Left lung (tissue), 10 donors: ENCODE results near the gene BCAS3. TPM values are rescaled to one million over a fixed set of nuclear protein-coding genes. Genes with fewer than 3 reads are reported as not detected.
A peak's percentile ranks its signal among the peaks of the same experiment; 100 is the strongest.

Experiments used
- ATAC-seq: fragments of 200-7000 bp; cut with Tn5 transposase; one replicate; pipeline ENCODE4 v1.9.1; 2020; ENCODE audit warnings: moderate library complexity
- DNase-seq, 4 donors: peaks; one replicate each; pipeline ENCODE4 v3.0.0-alpha.2; 2013 to 2020
- H3K27ac ChIP-seq, 2 donors: fragments of 200-600 bp; sonication (generic) in 1 of 2; one replicate each; pipeline versions ENCODE4 v1.5.0 to v1.8.0; 2020 to 2021
- H3K27me3 ChIP-seq, 2 donors: fragments of 200-600 bp; sonication (generic) in 1 of 2; one replicate each; pipeline versions ENCODE4 v1.5.0 to v1.8.0; 2020 to 2021
- H3K36me3 ChIP-seq, 2 donors: fragments of 200-600 bp; sonication (generic) in 1 of 2; one replicate each; pipeline versions ENCODE4 v1.5.0 to v1.8.0; 2020 to 2021
- H3K4me1 ChIP-seq, 2 donors: fragments of 200-600 bp; one replicate each; pipeline ENCODE4 v1.8.0; 2021
- H3K4me3 ChIP-seq, 2 donors: fragments of 200-600 bp; sonication (generic) in 1 of 2; one replicate each; pipeline versions ENCODE4 v1.5.0 to v1.8.0; 2020 to 2021; ENCODE audit warnings: mild to moderate bottlenecking in 1 of 2
- H3K9me3 ChIP-seq, 2 donors: fragments of 200-600 bp; sonication (generic) in 1 of 2; one replicate each; pipeline versions ENCODE4 v1.5.0 to v1.8.0; 2020 to 2021
- CTCF ChIP-seq, 2 donors: fragments of 200-600 bp; sonication (generic) in 1 of 2; IDR thresholded peaks; one replicate each; pipeline versions ENCODE4 v1.5.0 to v1.8.0; 2021; ENCODE audit warnings: antibody characterized with exemption in 2 of 2
- intact Hi-C, 2 donors: fragments of 100-400 bp; cut with DNase I; formaldehyde crosslinking; loops; one replicate each; pipeline versions ENCODE4 v1.11.2 to v1.14.2; 2022
- polyA plus RNA-seq, 6 donors: library from polyadenylated mRNA; unstranded; fragments of 120-200 nt; gene quantifications; one replicate each; pipeline ENCODE4 v1.2.1, GENCODE V29; 2013; ENCODE audit not compliant: insufficient read length in 6 of 6
- total RNA-seq, 2 donors: library from RNA; stranded (reverse); fragmentation: NEBNext Ultra II Directional; extraction: Animal tissue kit (Norgen Biotek cat#: 25700); gene quantifications; one replicate each; pipeline ENCODE4 v1.2.1, GENCODE V29; 2021
- donor health status: DM: no; HTN: yes; CAD: no.
- donor health status: DM: no; HTN: no; CAD: no.

BCAS3 gene
- total and polyA plus RNA-seq, 8 donors = 21.2 to 29.6 (median 28.0) TPM

- Histone ChIP-seq H3K4me1 (peaks cover 7 to 25% of the 10 kb centered on the region in 2 donors), H3K9me3 (no peaks in the 10 kb centered on the region), H3K27ac (no peak overlapping the region), H3K4me3 (no peak overlapping the region), H3K27me3 (no peaks in the 10 kb centered on the region), H3K36me3 (no peaks in the 10 kb centered on the region)
- intact Hi-C loops = no loop called here
- TF ChIP-seq CTCF (IDR thresholded peaks at IDR 0.05) = no peak
- DNase-seq = no peak
- no peak for ATAC-seq
Measured at GRCh38 chr17:61214753-61215152, 537.1 kb downstream of the BCAS3 start.

- intact Hi-C loops = no loop called here
- peaks cover 7 to 34% of the 10 kb centered on the region in 2 donors for H3K4me1 ChIP-seq
- TF ChIP-seq CTCF (IDR thresholded peaks at IDR 0.05) = no peak
- no peaks in the 10 kb centered on the region for H3K27me3 ChIP-seq
- H3K4me3 ChIP-seq = no peak overlapping the region
- H3K36me3 ChIP-seq = no peaks in the 10 kb centered on the region
- ATAC-seq (no peak), DNase-seq (no peak)
- H3K27ac ChIP-seq = no peak overlapping the region
- no peaks in the 10 kb centered on the region for H3K9me3 ChIP-seq
Measured at GRCh38 chr17:61216066-61216465, 538.4 kb downstream of the BCAS3 start.

- TF ChIP-seq CTCF (IDR thresholded peaks at IDR 0.05) = no peak
- Histone ChIP-seq H3K27me3 (no peaks in the 10 kb centered on the region), H3K27ac (no peak overlapping the region), H3K36me3 (no peaks in the 10 kb centered on the region), H3K4me3 (no peak overlapping the region), H3K9me3 (no peaks in the 10 kb centered on the region), H3K4me1 (peaks cover 7 to 51% of the 10 kb centered on the region in 2 donors)
- intact Hi-C loops = no loop called here
- no peak for ATAC-seq
- no peak for DNase-seq
Measured at GRCh38 chr17:61217878-61218437, 540.3 kb downstream of the BCAS3 start.

- Histone ChIP-seq H3K9me3 (no peaks in the 10 kb centered on the region), H3K4me3 (no peak overlapping the region), H3K4me1 (peaks cover 7 to 54% of the 10 kb centered on the region in 2 donors), H3K27ac (no peak overlapping the region), H3K27me3 (no peaks in the 10 kb centered on the region), H3K36me3 (no peaks in the 10 kb centered on the region)
- DNase-seq (no peak), ATAC-seq (no peak)
- intact Hi-C loops = no loop called here
- TF ChIP-seq CTCF (IDR thresholded peaks at IDR 0.05) = no peak
Measured at GRCh38 chr17:61218438-61218837, 540.8 kb downstream of the BCAS3 start.

- peak in 1 of 4 donors; percentile 74 for DNase-seq
- Histone ChIP-seq H3K36me3 (no peaks in the 10 kb centered on the region), H3K27me3 (no peaks in the 10 kb centered on the region), H3K4me3 (no peak overlapping the region), H3K9me3 (no peaks in the 10 kb centered on the region), H3K27ac (no peak overlapping the region), H3K4me1 (peaks cover 7 to 54% of the 10 kb centered on the region in 2 donors)
- ATAC-seq = peak; percentile 43
- TF ChIP-seq CTCF (IDR thresholded peaks at IDR 0.05) = no peak
- intact Hi-C loops = no loop called here
Measured at GRCh38 chr17:61219460-61219859, 541.8 kb downstream of the BCAS3 start.
